IPS-NIHi11 (cell line): ENCODE data around the gene CNST.
A peak's percentile ranks its signal among the peaks of the same experiment; 100 is the strongest.
"Not testable (repeated sequence)": the region's sequence is repeated elsewhere in the genome, so short reads cannot be mapped to it uniquely, and the experiment has no call there.

ENCODE experiments used
- DNase-seq: peaks from one replicate; pipeline ENCODE4 v3.0.0; 2012; ENCODE audit warnings: mixed read lengths, low spot score

CNST gene

DNA sequence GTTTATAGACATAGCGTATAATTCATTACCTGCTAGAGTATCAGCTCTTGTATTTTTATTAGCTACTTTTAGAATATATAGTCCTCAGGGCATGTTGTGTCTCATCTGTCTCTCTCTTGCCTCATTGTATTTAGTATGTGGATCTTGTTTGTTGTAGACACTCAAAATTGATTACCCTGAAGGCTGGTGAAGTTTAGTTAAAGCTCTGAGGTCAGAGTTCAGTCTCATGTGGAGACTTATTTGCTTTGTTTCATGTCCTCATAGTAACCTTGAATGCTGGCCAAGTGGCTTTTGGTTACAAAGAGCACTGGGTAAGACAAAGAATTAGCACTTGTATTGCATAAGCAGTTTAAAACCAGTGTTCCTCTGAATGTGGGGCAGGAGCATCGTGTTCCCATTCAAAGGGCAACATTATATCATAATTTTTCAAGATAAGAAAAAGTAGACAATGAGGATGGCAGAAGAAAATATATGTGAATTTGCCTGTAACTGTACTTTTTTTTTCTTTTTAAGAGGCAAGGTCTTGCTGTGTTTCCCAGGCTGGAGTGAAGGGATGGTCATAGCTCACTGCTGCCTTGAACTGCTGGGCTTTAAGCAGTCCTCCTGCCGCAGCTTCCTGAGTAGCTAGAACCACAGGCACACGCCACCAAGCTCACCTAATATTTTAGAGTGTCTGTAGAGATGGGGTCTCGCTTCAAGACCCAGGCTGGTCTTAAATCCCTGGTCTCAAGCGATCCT is 17.4 kb downstream of the CNST start:
- DNase-seq, result no peak

DNA sequence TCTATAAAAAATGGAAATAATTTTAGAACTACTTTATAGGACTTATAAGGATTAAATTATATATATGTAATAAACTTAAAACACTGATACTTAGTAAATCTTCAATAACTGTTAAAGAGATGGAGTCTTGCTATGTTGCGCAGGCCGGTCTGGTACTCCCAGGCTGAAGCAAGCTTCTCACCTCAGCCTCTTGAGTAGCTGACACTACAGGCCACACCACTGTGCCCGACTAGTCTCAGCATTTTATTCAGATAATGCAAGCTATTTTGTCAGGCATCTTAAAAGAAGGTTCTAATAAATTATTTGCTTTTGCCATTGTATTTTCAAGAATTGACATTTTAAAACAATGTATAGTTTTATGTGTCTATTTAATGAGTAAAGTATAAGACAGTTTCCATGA is 20.8 kb downstream of the CNST start:
- DNase-seq, result no peak

DNA sequence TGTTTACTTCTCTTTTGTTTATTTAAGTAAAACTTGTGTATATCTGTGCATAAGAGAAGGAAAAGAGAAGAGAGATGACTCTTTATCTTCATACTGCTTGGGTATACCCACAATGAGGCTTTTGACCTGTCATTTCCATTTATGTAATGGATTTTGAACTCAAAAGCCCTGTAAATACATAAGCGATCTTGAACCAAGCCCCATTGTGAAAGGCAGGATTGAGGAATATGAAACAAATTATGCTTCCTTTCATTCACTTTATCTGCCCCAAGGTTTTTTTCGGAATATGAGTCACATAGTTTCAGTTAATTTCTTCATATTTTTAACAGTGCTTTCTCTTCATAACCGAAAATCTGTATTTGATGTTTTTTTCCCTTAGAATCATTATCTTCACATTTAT is 21.4 kb downstream of the CNST start:
- DNase-seq, result no peak

DNA sequence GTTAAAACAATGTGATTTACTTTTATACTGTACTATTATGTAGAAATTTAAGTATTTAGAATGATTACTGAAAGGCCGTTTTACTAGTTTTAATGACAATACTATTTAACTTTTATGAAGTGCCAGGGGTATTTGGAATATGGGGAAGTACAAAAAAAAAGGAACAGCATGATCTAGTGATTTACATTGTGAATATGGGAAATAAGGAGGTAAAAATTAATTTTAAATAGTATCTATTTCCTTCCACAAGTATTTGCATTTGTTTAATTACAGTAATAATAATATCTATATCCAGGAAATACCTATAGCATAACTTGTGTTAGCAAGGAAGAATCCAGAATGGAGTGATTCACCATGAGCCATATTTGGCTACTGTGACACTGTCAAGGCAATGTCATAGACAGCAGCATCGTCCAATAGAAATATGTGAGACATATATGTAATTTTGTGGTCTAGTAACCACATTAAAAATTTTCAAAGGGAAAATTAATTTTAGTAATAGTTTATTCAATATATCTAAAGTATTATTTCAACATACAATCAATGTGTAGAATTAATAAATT is 22.0 kb downstream of the CNST start:
- no peak for DNase-seq

DNA sequence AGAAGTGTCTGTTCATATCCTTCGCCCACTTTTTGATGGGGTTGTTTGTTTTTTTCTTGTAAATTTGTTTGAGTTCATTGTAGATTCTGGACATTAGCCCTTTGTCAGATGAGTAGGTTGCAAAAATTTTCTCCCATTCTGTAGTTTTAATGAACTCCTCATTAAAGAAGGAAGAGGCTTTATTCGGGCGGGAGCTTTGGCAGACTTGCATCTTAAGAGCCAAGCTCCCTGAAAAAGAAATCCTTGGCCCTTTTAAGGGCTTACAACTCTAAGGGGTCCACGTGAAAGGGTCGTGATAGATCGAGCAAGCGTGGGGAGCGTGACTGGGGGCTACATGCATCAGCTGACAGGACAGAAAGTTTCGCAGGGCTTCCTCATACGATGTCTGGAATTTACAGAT is 23.7 kb downstream of the CNST start:
- not testable (repeated sequence) for DNase-seq

DNA sequence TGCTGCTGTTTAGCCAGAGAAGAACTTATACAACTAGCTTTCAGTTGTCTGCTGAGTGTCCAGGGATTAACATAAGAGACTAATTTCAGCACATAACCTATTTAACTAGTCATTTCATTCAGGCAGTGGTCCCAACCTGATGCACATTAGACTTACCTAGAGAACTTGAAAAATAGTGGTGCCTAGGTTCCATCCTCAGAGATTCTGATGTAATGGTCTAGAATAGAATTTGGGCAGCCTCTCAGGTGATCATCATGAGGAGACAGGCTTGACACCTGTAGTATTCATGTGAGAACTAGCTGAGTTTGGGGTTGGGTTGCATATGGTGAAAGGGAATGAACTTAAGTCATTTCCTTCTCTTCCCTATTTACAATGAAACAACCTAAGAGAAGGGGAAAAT is 24.8 kb downstream of the CNST start:
- no peak for DNase-seq

DNA sequence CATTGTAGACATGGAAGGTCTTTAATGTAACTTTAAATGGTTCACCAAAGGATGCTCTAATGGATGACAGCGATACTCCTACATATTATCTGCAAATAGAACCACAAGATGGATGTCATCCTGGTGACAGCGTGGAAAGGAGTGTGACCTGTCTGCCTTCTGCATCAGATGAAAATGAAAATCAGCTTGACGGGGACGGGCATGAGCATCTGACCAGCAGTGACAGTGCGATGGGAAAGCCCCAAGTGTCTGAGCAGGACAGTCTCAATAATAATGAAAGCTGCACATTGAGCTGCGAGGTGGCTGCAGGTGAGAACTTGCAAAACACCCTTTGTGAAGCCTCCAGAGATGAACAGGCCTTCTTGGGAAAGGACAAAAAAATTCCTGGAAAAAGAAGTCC is 25.2 kb downstream of the CNST start:
- no peak for DNase-seq

DNA sequence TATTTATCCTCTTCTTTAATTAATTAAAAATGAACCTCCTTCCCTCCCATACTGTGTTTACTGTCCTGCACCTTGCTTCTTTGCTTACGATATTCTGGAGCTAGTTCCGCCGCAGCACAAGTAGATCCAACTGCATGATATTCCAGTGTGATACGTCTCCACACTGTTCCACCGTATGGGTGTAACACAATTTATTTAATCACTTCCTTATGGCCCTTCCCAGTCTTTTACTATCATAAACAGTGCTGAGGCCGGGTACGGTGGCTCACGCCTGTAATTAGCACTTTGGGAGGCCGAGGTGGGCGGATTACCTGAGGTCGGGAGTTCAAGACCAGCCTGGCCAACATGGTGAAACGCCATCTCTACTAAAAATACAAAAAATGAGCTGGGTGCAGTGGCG is 25.7 kb downstream of the CNST start:
- DNase-seq, result no peak

DNA sequence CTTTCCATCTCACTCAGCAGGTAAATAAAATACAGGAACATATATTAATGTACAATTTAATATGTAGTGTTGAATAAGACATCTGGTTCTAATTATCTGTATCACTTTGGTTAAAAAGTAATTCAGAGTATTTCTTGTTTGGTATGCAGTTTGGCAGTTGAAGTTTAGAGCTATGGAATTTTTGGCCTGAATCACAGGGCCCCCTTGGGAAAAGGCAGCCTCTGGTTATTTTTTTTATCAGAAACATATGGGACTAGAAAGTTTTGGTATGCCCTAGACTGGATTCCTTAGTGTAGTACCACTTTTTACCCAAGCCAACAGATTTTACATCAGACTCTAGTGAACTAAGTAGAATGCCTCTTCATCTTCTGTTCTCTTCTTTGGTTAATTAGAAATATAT is 26.4 kb downstream of the CNST start:
- no peak for DNase-seq

DNA sequence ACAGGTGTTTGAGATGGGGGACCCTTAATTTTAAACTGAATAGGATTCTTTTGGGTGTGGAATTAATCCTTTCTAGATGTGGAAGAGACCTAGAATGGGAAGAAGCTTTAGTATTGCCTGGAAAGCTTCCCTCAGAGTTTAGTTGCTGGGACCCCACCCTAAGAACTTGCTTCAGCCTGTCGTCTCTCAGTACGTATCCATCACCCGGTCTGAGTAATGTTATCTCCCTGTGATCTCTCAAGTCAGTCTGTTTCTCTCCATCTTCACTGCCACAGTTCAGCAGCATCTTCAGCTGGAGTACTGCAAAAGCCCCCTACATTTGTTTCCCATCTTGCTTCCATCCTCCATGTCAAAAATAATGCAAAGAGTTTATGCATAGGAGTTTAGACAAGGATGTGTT is 28.9 kb downstream of the CNST start:
- DNase-seq, result no peak

DNA sequence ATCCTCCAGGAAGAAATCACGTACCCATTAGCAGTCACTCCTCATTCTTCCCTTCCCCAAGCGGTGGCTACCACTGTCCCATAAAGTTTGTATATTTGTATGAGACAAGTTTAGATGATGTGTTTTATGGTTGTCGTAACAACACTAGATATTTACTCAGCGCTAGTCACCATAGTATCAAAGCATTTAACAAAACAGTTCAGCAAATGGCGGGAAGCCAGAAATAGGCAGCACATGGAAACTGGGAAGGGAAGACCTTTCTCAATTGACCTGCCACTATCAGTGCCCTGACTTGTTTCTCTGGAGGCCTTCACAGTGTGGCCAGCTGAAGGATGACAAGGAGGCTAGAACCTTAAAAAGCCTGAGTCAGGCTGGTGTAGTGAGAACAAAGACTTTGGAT is 31.1 kb downstream of the CNST start:
- no peak for DNase-seq

DNA sequence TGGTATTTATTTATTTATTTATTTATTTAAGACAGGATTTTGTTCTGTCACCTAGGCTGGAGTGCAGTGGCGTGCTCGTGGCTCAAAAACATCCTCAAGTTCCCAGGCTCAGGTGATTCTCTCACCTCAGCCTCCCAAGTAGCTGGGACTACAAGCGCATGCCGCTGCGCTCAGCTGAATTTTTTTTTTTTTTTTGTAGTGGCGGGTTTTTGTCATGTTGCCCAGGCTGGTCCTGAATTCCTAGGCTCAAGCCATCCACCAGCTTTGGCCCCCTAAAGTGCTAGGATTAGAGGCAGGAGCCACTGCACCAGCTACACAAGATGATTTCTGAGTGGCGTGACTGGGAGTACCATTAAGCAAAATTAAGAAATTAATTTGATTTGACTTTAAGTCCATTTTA is 31.7 kb downstream of the CNST start:
- no peak for DNase-seq

DNA sequence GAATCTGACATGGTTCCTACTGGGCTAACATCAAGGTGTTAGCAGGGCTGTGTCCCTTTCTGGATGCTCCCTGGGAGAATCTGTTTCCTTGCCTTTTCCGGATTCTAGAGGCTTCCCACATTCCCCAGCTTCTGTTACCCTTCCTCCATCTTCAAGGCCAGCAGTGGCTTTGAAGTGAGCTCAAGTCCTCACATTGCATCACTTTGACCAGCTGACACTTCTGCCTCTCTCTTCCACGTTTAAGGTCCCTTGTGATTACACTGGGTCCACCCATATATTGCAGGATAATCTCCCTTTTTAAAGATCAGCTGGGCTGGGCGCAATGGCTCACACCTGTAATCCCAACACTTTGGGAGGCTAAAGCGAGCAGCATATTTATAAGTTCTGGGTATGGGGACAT is 33.1 kb downstream of the CNST start:
- no peak for DNase-seq

DNA sequence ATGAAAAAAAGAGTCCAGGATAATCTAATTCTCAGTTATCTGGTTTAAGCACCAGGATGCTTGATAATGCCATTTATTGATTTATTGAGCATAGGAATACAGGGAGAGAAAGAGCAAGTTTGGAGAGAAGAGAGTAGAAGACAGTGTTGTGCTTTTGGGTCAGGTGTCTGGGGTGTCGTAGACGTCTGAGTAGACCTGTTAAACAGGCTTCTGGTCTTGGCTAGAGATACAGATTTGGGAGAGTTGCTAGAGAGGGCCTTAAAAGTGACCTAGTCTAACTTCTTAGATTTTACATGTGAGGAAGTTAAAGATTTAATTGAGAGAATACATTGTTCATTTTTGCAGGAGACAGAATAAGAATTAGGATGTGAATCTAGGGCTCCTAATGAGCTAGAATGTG is 34.3 kb downstream of the CNST start:
- no peak for DNase-seq

DNA sequence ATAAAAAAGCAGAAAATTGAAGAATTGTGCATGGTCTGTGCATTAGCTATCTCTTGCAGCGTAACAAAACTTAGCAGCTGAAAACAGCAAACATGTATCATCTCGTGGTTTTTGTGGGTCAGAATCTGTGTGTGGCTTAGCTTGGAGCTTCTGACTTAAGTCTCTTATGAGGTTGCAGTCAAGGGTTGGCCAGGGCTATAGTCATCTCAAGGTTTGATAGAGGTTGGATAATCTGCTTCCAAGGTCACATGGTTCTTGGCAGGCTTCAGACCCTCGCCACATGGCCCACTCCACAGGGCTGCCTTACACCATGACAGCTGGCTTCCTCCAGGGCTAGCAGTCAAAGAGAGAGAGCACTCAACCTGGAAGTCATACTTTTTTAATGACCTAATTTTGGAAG is 35.9 kb downstream of the CNST start:
- no peak for DNase-seq

DNA sequence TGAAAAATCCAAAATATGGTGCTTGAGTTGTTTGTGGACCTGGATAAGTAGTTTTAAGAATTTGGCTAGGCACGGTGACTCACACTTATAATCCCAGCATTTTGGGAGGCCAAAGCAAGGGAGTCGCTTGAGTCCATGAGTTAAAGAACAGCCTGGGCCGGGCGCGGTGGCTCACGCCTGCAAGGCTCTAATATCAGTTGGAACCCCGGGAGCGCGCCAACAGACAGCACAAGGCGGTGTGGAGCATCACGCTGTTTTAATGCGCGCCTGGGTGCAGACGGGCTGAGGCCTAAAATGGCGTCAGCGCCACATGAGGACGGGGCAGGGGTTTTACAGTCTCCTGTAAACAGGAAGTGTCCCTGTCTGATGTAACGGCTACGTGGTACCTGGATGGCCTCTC is 39.0 kb downstream of the CNST start:
- not testable (repeated sequence) for DNase-seq

DNA sequence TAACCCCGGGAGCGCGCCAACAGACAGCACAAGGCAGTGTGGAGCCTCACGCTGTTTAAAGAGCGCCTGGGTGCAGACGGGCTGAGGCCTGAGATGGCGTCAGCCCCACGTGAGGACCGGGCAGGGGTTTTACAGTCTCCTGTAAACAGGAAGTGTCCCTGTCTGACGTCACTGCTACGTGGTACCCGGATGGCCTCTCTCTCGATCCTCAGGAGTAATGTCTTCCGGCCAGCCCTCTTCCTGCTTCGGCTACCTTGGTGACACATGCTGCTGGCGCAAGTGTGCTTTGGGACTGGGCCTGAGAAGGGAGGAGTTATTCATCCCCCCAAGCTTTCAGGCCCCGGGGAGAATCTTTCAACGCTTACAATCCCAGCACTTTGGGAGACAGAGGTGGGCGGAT is 41.2 kb downstream of the CNST start:
- DNase-seq, result no peak

DNA sequence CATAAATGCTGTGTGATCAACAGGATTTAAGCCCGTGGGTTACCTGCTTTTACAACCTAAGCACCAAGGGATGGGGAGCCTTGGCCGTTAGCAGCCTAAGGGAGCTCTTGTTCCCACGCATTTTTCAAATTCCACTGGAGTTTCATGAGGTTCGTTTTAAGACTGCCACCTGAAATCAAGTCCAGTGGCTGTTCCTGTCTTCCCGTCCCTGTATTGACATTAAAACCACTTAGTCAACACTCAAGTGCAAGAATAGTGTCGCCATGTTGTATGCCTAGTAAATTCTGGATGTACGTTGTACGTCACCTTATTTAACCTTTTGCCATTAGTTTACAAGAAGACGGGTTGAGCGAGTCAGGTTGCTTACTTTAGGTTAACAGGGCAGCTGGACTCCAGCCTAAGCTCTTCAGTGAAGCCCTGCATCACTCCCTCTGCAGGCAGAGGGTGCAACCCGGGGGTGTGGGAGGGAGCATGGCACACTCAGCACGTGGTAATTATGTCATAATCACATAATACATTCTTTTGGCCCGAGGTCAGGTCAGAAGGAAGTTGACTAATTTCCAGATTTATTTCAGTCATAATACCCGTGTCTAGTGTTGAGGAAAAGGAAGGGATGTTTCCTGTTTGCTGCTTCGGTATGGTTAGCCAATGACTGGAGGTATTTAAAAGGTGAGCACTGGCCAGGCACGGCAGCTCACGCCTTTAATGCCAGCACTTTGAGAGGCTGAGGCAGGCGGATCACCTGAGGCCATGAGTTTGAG is 42.5 kb downstream of the CNST start:
- DNase-seq, result peak; percentile 60

DNA sequence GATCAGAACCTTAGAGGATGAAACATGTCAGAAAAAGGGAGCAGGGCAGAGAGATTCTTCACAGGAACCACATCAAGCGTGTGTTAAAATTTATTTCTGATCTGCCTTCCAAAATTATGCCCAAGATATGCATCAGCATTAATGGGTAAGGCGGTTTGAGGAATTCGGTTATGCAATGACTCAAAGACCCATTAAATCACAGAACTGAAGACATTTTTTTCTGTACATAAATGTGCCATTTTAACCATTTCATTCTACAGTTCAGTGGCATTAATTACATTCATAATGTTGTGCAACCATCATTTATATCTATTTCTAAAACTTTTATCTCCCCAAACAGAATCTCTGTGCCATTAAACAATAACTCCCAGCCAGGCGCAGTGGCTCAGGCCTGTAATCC is 43.4 kb downstream of the CNST start:
- DNase-seq, result no peak

DNA sequence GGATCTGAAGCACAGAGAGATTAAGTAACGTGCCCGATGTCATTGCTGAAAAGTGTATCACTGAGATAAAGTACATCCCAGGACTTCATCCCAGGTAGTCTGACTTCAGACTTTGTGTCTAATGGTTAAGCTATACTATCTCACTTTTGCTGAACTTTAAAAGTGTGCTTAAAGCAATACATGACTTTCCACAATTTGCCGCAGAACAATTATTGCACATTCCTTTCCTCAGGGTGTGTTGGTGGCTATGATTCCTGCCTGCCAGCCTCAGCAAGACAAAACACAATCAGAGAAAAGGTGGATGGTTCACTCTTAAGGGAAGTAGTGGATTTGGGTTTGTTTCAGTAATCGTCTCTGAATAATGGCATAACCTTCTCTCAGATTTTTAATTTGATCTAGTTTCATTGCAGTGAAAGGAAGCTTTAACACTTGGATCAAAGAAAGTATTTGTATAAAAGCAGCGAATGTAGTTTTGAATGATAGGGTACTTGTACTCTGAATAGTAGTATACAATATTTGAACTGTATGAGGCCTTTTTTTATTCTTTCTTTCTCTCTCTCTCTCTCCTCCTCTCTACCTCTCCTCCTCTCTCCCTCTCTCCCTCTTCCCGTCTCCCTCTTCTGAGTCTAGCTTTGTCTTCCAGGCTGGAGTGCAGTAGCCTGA is 47.0 kb downstream of the CNST start:
- no peak for DNase-seq

DNA sequence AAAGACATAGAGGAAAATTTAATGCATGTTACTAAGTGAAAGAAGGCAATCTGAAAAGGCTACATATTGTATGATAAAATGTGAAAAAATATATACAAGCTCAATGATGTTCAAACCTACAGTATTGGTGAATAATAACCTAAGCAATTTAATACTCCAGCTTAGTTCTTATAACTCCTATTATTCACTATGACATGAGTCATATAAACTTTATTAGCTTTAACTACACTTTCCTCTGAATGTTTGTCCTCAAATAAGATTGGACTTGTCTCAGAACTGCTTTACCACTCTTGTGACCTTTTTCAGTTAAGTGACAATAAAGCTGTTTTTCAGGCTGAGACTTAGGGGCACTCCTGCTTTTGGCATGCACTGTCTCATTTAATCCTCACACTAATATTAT is 50.9 kb downstream of the CNST start:
- DNase-seq, result no peak

DNA sequence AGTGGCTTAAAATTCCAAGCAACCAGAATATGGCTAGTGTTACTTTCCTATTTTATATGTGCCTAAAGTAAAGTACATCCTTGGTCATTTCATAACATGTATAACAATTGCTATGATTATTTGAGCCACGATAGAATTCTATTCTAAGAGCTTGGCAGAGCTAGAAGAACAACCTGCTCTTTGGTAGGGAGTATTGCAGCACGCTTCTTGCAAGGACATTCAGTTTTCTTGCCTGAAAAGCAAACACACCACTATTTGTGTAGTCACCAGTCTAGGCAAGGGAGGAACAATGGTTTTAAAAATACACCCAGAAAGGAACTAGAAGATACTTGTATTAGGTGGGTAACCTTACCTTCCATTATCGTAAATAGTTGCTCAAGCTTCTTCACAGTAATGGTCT is 51.5 kb downstream of the CNST start:
- no peak for DNase-seq

DNA sequence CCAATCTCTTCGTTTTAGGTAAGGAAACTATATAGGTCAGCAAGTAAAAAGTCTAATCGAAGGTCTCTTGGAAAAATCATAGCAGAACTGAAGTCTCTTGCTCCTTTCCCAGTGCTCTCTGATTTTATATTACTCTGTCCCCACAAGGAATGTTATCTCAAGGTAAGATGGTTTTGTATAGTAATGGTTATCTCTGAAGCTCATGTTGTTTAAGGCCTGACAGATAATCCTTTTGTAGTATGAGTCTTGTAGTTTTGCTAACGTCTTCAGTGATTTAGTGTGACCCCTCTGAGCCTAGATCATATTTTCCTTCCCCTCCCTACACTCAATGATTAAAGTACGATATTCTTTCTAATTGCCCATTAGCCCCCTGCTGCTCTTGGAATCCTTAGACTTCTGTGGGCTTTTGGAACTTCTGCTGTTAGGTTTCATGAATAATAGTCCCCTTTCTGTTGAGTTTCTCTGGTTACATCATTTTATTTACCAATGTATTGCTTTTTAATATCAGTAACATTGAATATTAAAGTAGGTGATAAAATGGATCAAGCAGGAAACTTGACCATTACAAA is 52.1 kb downstream of the CNST start:
- no peak for DNase-seq
